ENCODE results near the gene CFAP20DC.

CFAP20DC gene

GRCh38 chr3:58924578-58924977 lies 125.2 kb downstream of the CFAP20DC start:
- CTCF ChIA-PET = no interaction called here
- H3K4me3 ChIP-seq (ENCODE audit: low read depth, low read length) = no peak overlapping the region
- no peaks in the 10 kb centered on the region for H3K4me1 ChIP-seq (ENCODE audit: control insufficient read depth, insufficient read depth, low read length)
- TF ChIP-seq ZNF169 (tag by site-specific recombination; IDR thresholded peaks at IDR 0.05) (no peak), ZBTB26 (tag by site-specific recombination; optimal IDR thresholded peaks at IDR 0.05) (no peak)
- H3K27ac ChIP-seq (ENCODE audit: extremely low read depth, low read depth, low read length) = no peak overlapping the region
- no peaks in the 10 kb centered on the region for H3K9me3 ChIP-seq (ENCODE audit: control insufficient read depth, insufficient read depth, low read depth, low read length)
- POLR2A ChIA-PET = no interaction called here
- no peaks in the 10 kb centered on the region for H3K36me3 ChIP-seq (ENCODE audit: control insufficient read depth in 2 of 2, insufficient read depth in 1 of 2, low read length in 2 of 2)

DNA sequence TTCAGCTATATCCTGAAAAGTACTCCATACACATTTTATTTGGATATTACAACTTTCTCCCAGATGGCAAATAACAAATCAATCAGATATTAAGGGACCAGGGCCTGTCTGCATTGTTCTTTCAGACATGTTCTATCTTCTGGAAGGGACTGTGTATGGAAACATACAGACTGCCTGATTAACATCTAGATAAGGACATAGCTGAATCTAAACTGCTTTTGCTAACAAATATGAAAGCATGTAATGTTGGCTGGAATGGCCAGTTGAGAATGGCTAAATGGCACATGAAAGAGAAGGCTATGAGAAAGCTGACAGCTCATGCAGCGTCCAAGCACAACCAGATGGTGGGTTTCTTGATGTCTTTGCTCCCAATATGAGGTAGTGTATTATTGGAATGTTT lies 149.4 kb downstream of the CFAP20DC start:
- H3K9me3 ChIP-seq (ENCODE audit: control insufficient read depth, insufficient read depth, low read depth, low read length) = no peaks in the 10 kb centered on the region
- H3K36me3 ChIP-seq (ENCODE audit: control insufficient read depth in 2 of 2, insufficient read depth in 1 of 2, low read length in 2 of 2) = no peaks in the 10 kb centered on the region
- ChIA-PET CTCF (no interaction called here), POLR2A (no interaction called here)
- TF ChIP-seq BCL11B (tag by site-specific recombination; IDR thresholded peaks at IDR 0.05; ENCODE audit: low read depth) (no peak), ZNF366 (tag by site-specific recombination; conservative IDR thresholded peaks at IDR 0.05) (no peak), ZNF660 (tag by site-specific recombination; IDR thresholded peaks at IDR 0.05) (no peak)
- H3K4me3 ChIP-seq (ENCODE audit: low read depth, low read length) = no peak overlapping the region
- H3K4me1 ChIP-seq (ENCODE audit: control insufficient read depth, insufficient read depth, low read length) = no peaks in the 10 kb centered on the region
- H3K27ac ChIP-seq (ENCODE audit: extremely low read depth, low read depth, low read length) = no peak overlapping the region

DNA sequence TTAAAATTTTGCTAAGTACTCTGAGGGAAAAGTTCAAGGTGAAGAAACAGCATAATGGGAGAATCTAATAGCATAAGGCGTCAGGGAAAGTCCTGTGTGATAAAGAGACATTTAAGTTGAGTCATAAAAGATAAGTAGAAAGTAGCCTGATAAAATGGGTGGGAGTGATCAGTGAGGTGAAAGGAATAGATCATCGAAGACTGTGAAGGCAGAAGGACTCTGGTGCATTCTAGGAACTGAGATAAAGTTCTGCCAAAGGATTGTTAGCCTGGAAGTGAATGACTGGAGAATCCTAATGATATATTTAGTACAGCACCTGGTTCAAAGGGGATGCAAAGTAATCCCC lies 149.9 kb downstream of the CFAP20DC start:
- ChIA-PET CTCF (no interaction called here), POLR2A (no interaction called here)
- Histone ChIP-seq H3K4me1 (ENCODE audit: control insufficient read depth, insufficient read depth, low read length) (no peaks in the 10 kb centered on the region), H3K27ac (ENCODE audit: extremely low read depth, low read depth, low read length) (no peak overlapping the region), H3K36me3 (ENCODE audit: control insufficient read depth in 2 of 2, insufficient read depth in 1 of 2, low read length in 2 of 2) (no peaks in the 10 kb centered on the region), H3K4me3 (ENCODE audit: low read depth, low read length) (no peak overlapping the region), H3K9me3 (ENCODE audit: control insufficient read depth, insufficient read depth, low read depth, low read length) (no peaks in the 10 kb centered on the region)
- TF ChIP-seq KLF1 (tag by site-specific recombination; IDR thresholded peaks at IDR 0.05) (no peak), REPIN1 (tag by site-specific recombination; IDR thresholded peaks at IDR 0.05; ENCODE audit: low read depth) (no peak), REST (tag by site-specific recombination; IDR thresholded peaks at IDR 0.05) (no peak), ZBTB8A (tag by site-specific recombination; IDR thresholded peaks at IDR 0.05) (no peak), HIC1 (tag by site-specific recombination; IDR thresholded peaks at IDR 0.05) (no peak), ZNF10 (tag by site-specific recombination; IDR thresholded peaks at IDR 0.05) (no peak), ZNF529 (tag by site-specific recombination; IDR thresholded peaks at IDR 0.05; ENCODE audit: insufficient replicate concordance) (no peak), ZNF792 (tag by site-specific recombination; IDR thresholded peaks at IDR 0.05) (no peak), ZNF555 (tag by site-specific recombination; conservative IDR thresholded peaks at IDR 0.05) (no peak), EGR2 (tag by site-specific recombination; IDR thresholded peaks at IDR 0.05; ENCODE audit: low read depth) (no peak), ZNF394 (tag by site-specific recombination; IDR thresholded peaks at IDR 0.05; ENCODE audit: borderline replicate concordance) (no peak)

Data from HEK293 (cell line).